ENCODE measurements around the gene CUX1. TPM values are rescaled to one million over a fixed set of nuclear protein-coding genes. Genes with fewer than 3 reads are reported as not detected.

The CUX1 gene
- total RNA-seq, 4 donors from 2014 or later: 42.8 to 59.0 (median 47.4) TPM

DNA sequence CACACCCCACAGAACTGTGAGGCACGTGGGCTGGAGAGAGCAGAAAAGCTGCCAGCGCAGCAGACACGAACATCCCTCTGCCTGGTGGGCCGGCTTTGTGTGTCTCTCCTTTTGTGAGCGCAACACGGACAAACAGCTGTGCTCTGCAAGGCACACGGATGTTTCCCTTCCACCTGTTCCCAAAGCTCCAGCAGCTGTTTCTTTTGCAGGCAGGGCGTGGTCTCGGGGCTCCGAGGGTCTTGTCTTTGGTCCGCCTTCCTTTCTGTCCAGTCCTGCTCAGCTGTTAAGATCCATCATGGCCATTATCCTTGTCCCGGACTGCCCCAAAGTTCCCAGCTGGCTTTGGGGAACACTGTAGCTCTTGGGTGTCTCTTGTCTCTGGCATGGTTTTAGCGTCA, 436.5 kb downstream of the CUX1 start:
- no peak for TF ChIP-seq CTCF (IDR thresholded peaks at IDR 0.05; ENCODE audit: low read depth)

- no peak for TF ChIP-seq CTCF (IDR thresholded peaks at IDR 0.05; ENCODE audit: low read depth)
Measured at GRCh38 chr7:102254521-102254920, 437.1 kb downstream of the CUX1 start.

- TF ChIP-seq CTCF (IDR thresholded peaks at IDR 0.05; ENCODE audit: low read depth): no peak
Measured at GRCh38 chr7:102255501-102255900, 438.1 kb downstream of the CUX1 start.

- no peak for TF ChIP-seq CTCF (IDR thresholded peaks at IDR 0.05; ENCODE audit: low read depth)
Measured at GRCh38 chr7:102255916-102256315, 438.5 kb downstream of the CUX1 start.

- TF ChIP-seq CTCF (IDR thresholded peaks at IDR 0.05; ENCODE audit: low read depth): no peak
Measured at GRCh38 chr7:102258073-102258748, 440.8 kb downstream of the CUX1 start.

- no peak for TF ChIP-seq CTCF (IDR thresholded peaks at IDR 0.05; ENCODE audit: low read depth)
Measured at GRCh38 chr7:102258749-102259107, 441.3 kb downstream of the CUX1 start.

- TF ChIP-seq CTCF (IDR thresholded peaks at IDR 0.05; ENCODE audit: low read depth): no peak
Measured at GRCh38 chr7:102260856-102261255, 443.4 kb downstream of the CUX1 start.

Measured in subcutaneous adipose tissue (tissue), 4 donors.